IMR-90 (cell line): ENCODE measurements around the gene CCR5. TPM values are rescaled to one million over a fixed set of nuclear protein-coding genes. Genes with fewer than 3 reads are reported as not detected.

Experiments used
- ATAC-seq: fragments of 200-7000 bp; cut with Tn5 transposase; 2 replicates; pipeline ENCODE4 v1.9.1; 2020; ENCODE audit warnings: low read depth, mild to moderate bottlenecking, moderate library complexity
- BruUV-seq: library from RNA; stranded (reverse); fragments of 400-500 nt; replicated peaks from 2 replicates; lab custom pipeline; 2021; lab: Mats Ljungman, UMichigan
- CTCF ChIA-PET: fragments of 300-600 bp; formaldehyde crosslinking; extraction: SDS; loops from one replicate; lab custom pipeline; 2021; ENCODE audit warnings: antibody characterized with exemption; lab: Yijun Ruan, JAX
- POLR2A ChIA-PET: fragments of 300-600 bp; sonication (Branson Sonifier 250); formaldehyde crosslinking; loops from one replicate; lab custom pipeline; 2022; ENCODE audit warnings: antibody characterized with exemption; ENCODE audit not compliant: unreplicated experiment; lab: Charles Lee
- DNase-seq: peaks from one replicate; pipeline ENCODE4 v3.0.0; 2013
- H2AFZ ChIP-seq: replicated peaks from 2 replicates; pipeline ENCODE3; 2013; ENCODE audit warnings: low read length, mild to moderate bottlenecking; ENCODE audit not compliant: poor library complexity
- H2AK5ac ChIP-seq: 2 replicates; pipeline ENCODE4 v1.6.1; 2013; ENCODE audit warnings: low read depth, low read length, inconsistent platforms
- H2AK9ac ChIP-seq: replicated peaks from 2 replicates; pipeline ENCODE3; 2013; ENCODE audit warnings: mild to moderate bottlenecking, low read depth, low read length, moderate library complexity; ENCODE audit not compliant: poor library complexity
- H2BK120ac ChIP-seq: 2 replicates; pipeline ENCODE4 v1.6.1; 2013; ENCODE audit warnings: low read depth, low read length, inconsistent platforms
- H2BK15ac ChIP-seq: 3 replicates; pipeline ENCODE4 v1.6.1; 2013; ENCODE audit warnings: low read depth, low read length, inconsistent platforms
- H2BK20ac ChIP-seq: 2 replicates; pipeline ENCODE4 v1.6.1; 2013; ENCODE audit warnings: low read depth, mild to moderate bottlenecking, inconsistent platforms, low read length, moderate library complexity
- H2BK5ac ChIP-seq: 2 replicates; pipeline ENCODE4 v1.6.1; 2013; ENCODE audit warnings: mild to moderate bottlenecking, low read depth, low read length, inconsistent platforms; ENCODE audit not compliant: poor library complexity, severe bottlenecking
- H3K14ac ChIP-seq: replicated peaks from 2 replicates; pipeline ENCODE4 v1.6.1; 2013; ENCODE audit warnings: low read depth, low read length, inconsistent platforms
- H3K18ac ChIP-seq: 2 replicates; pipeline ENCODE4 v1.6.1; 2013; ENCODE audit warnings: low read depth, low read length, control low read depth
- H3K23ac ChIP-seq: 2 replicates; pipeline ENCODE4 v1.6.1; 2013; ENCODE audit warnings: low read depth, low read length, inconsistent platforms
- H3K27ac ChIP-seq: 2 replicates; pipeline ENCODE4 v1.5.1; 2013; ENCODE audit warnings: mild to moderate bottlenecking, control low read depth, low read length; ENCODE audit not compliant: insufficient read depth
- H3K27me3 ChIP-seq: 2 replicates; pipeline ENCODE4 v1.6.1; 2013; ENCODE audit warnings: low read length; ENCODE audit not compliant: control insufficient read depth, insufficient read depth
- H3K36me3 ChIP-seq: 2 replicates; pipeline ENCODE4 v1.6.1; 2013; ENCODE audit warnings: low read length, mixed read lengths; ENCODE audit not compliant: control insufficient read depth, insufficient read depth
- H3K4ac ChIP-seq: 2 replicates; pipeline ENCODE4 v1.6.1; 2013; ENCODE audit warnings: low read depth, low read length, inconsistent platforms
- H3K4me1 ChIP-seq: 2 replicates; pipeline ENCODE4 v1.6.1; 2013; ENCODE audit warnings: low read length, mixed read lengths; ENCODE audit not compliant: control insufficient read depth, insufficient read depth
- H3K4me2 ChIP-seq: 2 replicates; pipeline ENCODE4 v1.6.1; 2013; ENCODE audit warnings: low read depth, mild to moderate bottlenecking, control low read depth, low read length, moderate library complexity
- H3K4me3 ChIP-seq: 2 replicates; pipeline ENCODE4 v1.5.1; 2013; ENCODE audit warnings: low read depth, mild to moderate bottlenecking, control low read depth, low read length, moderate library complexity; ENCODE audit not compliant: insufficient read depth
- H3K56ac ChIP-seq: 2 replicates; pipeline ENCODE4 v1.6.1; 2013; ENCODE audit warnings: low read length, inconsistent platforms; ENCODE audit not compliant: insufficient read depth; ENCODE audit errors: extremely low read depth
- H3K79me1 ChIP-seq, 2 experiments: 2 replicates each; pipeline ENCODE4 v1.6.1; 2013; ENCODE audit warnings: low read length in 2 of 2, inconsistent platforms in 1 of 2, low read depth in 1 of 2
- H3K9ac ChIP-seq: 2 replicates; pipeline ENCODE4 v1.6.1; 2013; ENCODE audit warnings: low read depth, low read length, control low read depth
- H3K9me1 ChIP-seq: 2 replicates; pipeline ENCODE4 v1.6.1; 2013; ENCODE audit warnings: low read length, inconsistent platforms; ENCODE audit not compliant: insufficient read depth
- H3K9me3 ChIP-seq: 2 replicates; pipeline ENCODE4 v1.6.1; 2013; ENCODE audit warnings: low read length; ENCODE audit not compliant: control insufficient read depth, insufficient read depth
- H4K20me1 ChIP-seq: 2 replicates; pipeline ENCODE4 v1.6.1; 2013; ENCODE audit warnings: low read length, inconsistent platforms; ENCODE audit not compliant: insufficient read depth
- H4K5ac ChIP-seq: 2 replicates; pipeline ENCODE4 v1.6.1; 2013; ENCODE audit warnings: mild to moderate bottlenecking, low read depth, low read length, control low read depth
- H4K8ac ChIP-seq, 2 experiments: 2 replicates each; pipeline ENCODE4 v1.6.1; 2013; ENCODE audit warnings: low read depth in 2 of 2, low read length in 2 of 2, control low read depth in 1 of 2, inconsistent platforms in 1 of 2
- H4K91ac ChIP-seq: 2 replicates; pipeline ENCODE4 v1.6.1; 2013; ENCODE audit warnings: low read depth, low read length, inconsistent platforms; ENCODE audit not compliant: insufficient read depth
- CTCF ChIP-seq: conservative IDR thresholded peaks from 2 replicates; pipeline ENCODE4 v1.5.1; 2012; ENCODE audit warnings: mild to moderate bottlenecking, low read depth, low read length, improper control_type of control experiment
- FOS ChIP-seq: fragments of 150-350 bp; IDR thresholded peaks from 2 replicates; pipeline ENCODE4 v1.6.1; 2016; ENCODE audit warnings: low read depth, low read length
- RAD21 ChIP-seq: IDR thresholded peaks from 2 replicates; pipeline ENCODE4 v1.6.1; 2012; ENCODE audit warnings: low read length, improper control_type of control experiment
- RCOR1 ChIP-seq: IDR thresholded peaks from 2 replicates; pipeline ENCODE4 v1.6.1; 2012; ENCODE audit warnings: mild to moderate bottlenecking, low read length, improper control_type of control experiment; ENCODE audit not compliant: insufficient replicate concordance
- SMC3 ChIP-seq: fragments of 150-350 bp; IDR thresholded peaks from 2 replicates; pipeline ENCODE4 v1.6.1; 2016; ENCODE audit warnings: low read depth, mild to moderate bottlenecking, antibody characterized with exemption, low read length, moderate library complexity
- WGBS, 2 experiments: methylation state at CpG; one replicate each; pipeline versions ENCODE4 v1.1.5 to v1.1.7; 2013; ENCODE audit warnings: missing lambda C conversion rate in 2 of 2; ENCODE audit not compliant: insufficient read length in 1 of 2; ENCODE audit errors: extremely low coverage in 2 of 2; 5-methylcytosine and 5-hydroxymethylcytosine counted together
- dilution Hi-C: fragments of 300-500 bp; cut with HindIII; formaldehyde crosslinking; loops from one replicate; pipeline ENCODE4 v1.14.3; 2018; ENCODE audit warnings: low sequenced_read_pairs; ENCODE audit not compliant: unreplicated experiment
- in situ Hi-C: fragments of 300-500 bp; cut with MboI; formaldehyde crosslinking; loops from 3 replicates; pipeline ENCODE4 v1.14.3; 2019; ENCODE audit warnings: low sequenced_read_pairs, inconsistent platforms, mixed read lengths
- intact Hi-C: fragments of 100-400 bp; cut with micrococcal nuclease; formaldehyde crosslinking; loops from 2 replicates; pipeline ENCODE4 v1.10.0; 2022
- polyA plus RNA-seq, 3 experiments: library from polyadenylated mRNA; depleted of rRNA; stranded (reverse); fragments of >200 nt; gene quantifications; 2 replicates each; pipeline ENCODE4 v1.2.3, GENCODE V29; 2012; ENCODE audit warnings: low replicate concordance in 1 of 3
- total RNA-seq: library from RNA; depleted of rRNA; stranded (reverse); fragments of >200 nt; gene quantifications from 2 replicates; pipeline ENCODE4 v1.2.3, GENCODE V29; 2012

CCR5 gene
- total and polyA plus RNA-seq, 2 of the 4 experiments (the other 2 are of a cell fraction): not detected

GRCh38 chr3:46383211-46383950 is 12.6 kb downstream of the CCR5 start:
- Histone ChIP-seq H3K79me1 (no peaks in the 10 kb centered on the region), H3K9ac (no peak overlapping the region), H3K36me3 (no peaks in the 10 kb centered on the region), H3K4me3 (no peak overlapping the region), H3K27ac (no peak overlapping the region), H2AFZ (no peak overlapping the region), H4K5ac (no peak overlapping the region), H3K4ac (no peak overlapping the region), H2BK120ac (no peak overlapping the region), H4K20me1 (no peaks in the 10 kb centered on the region), H3K18ac (no peak overlapping the region), H4K8ac (no peak overlapping the region), H4K91ac (no peak overlapping the region), H3K4me2 (no peak overlapping the region), H2AK5ac (no peak overlapping the region), H3K9me1 (peaks cover 4% of the 10 kb centered on the region), H2AK9ac (no peak overlapping the region), H3K23ac (no peak overlapping the region), H3K56ac (no peak overlapping the region), H3K27me3 (peaks cover 28% of the 10 kb centered on the region), H3K4me1 (no peaks in the 10 kb centered on the region), H2BK20ac (no peak overlapping the region), H2BK15ac (no peak overlapping the region), H3K9me3 (no peaks in the 10 kb centered on the region), H2BK5ac (no peak overlapping the region), H3K14ac (no peak overlapping the region)
- ChIA-PET POLR2A (no interaction called here), CTCF (interaction anchor here (1.4 kb wide), 1 partner anchor 304 kb away, joined by 3 read pairs; no protein-coding TSS in a partner anchor)
- intact Hi-C loops (no loop called here), in situ Hi-C loops (no loop called here), dilution Hi-C loops (no loop called here)
- ATAC-seq (no peak), DNase-seq (no peak)
- TF ChIP-seq CTCF (no peak), RCOR1 (no peak), SMC3 (no peak), FOS (no peak), RAD21 (no peak)
- no TSS peak for BruUV-seq
- no CpG with 5 or more reads among the region's 6 CpGs for WGBS, 2 experiments
